Endothelial cell of umbilical vein (primary cell): ENCODE data around the gene DESI2. TPM values are rescaled to one million over a fixed set of nuclear protein-coding genes. Genes with fewer than 3 reads are reported as not detected.

Experiments used
- BruUV-seq: library from RNA; stranded (reverse); fragments of 400-500 nt; replicated peaks from 2 replicates; lab custom pipeline; 2021; lab: Mats Ljungman, UMichigan
- CTCF ChIA-PET: fragments of 300-600, 350-600 bp; sonication (Branson Sonifier 250); formaldehyde crosslinking; loops from one replicate; lab custom pipeline; 2021; ENCODE audit warnings: antibody characterized with exemption, inconsistent platforms; lab: Charles Lee
- POLR2A ChIA-PET: fragments of 300-600, 350-600 bp; sonication (Branson Sonifier 250); formaldehyde crosslinking; loops from one replicate; lab custom pipeline; 2021; ENCODE audit warnings: antibody characterized with exemption, inconsistent platforms; lab: Charles Lee
- DNase-seq: peaks from one replicate; pipeline ENCODE4 v3.0.0-alpha.2; 2011; ENCODE audit warnings: low read depth, low spot score
- FAIRE-seq: peaks from 2 replicates; lab custom pipeline; 2011; peaks lifted over from hg19 to GRCh38; lab: Jason Lieb, UNC
- H2AFZ ChIP-seq: 2 replicates; pipeline ENCODE4 v1.6.0; 2012; ENCODE audit warnings: low read depth, low read length, control low read depth, inconsistent platforms
- H3K27ac ChIP-seq: 2 replicates; pipeline ENCODE4 v1.5.1; 2011; ENCODE audit warnings: low read depth, mild to moderate bottlenecking, control low read depth, low read length, moderate library complexity; ENCODE audit not compliant: insufficient read depth
- H3K27me3 ChIP-seq, 2 experiments: 2 replicates each; pipeline versions ENCODE4 v1.6.0 to v1.6.1; 2011; ENCODE audit warnings: low read length in 2 of 2, mixed read lengths in 1 of 2; ENCODE audit not compliant: control insufficient read depth in 2 of 2, insufficient read depth in 2 of 2
- H3K36me3 ChIP-seq, 2 experiments: 2 replicates in 1 of 2; 3 replicates in 1 of 2; pipeline ENCODE4 v1.5.1; 2011; ENCODE audit warnings: low read length in 2 of 2, mild to moderate bottlenecking in 1 of 2, moderate library complexity in 1 of 2; ENCODE audit not compliant: control insufficient read depth in 2 of 2, insufficient read depth in 2 of 2; ENCODE audit errors: extremely low read depth in 1 of 2
- H3K4me1 ChIP-seq: 3 replicates; pipeline ENCODE4 v1.5.1; 2011; ENCODE audit warnings: mild to moderate bottlenecking, low read length; ENCODE audit not compliant: control insufficient read depth, insufficient read depth; ENCODE audit errors: extremely low read depth
- H3K4me2 ChIP-seq: 2 replicates; pipeline ENCODE4 v1.6.1; 2011; ENCODE audit warnings: low read length, control low read depth, mixed read lengths; ENCODE audit not compliant: insufficient read depth
- H3K4me3 ChIP-seq, 3 experiments: fragments of 200-600 bp in 1 of 3; sonication (generic), shearing (Covaris generic) in 1 of 3; replicated peaks in 1 of 3; 2 replicates each; pipeline ENCODE4 v1.5.1; 2011 to 2016; ENCODE audit warnings: control low read depth in 3 of 3, low read length in 3 of 3, mild to moderate bottlenecking in 2 of 3, inconsistent platforms in 1 of 3, low read depth in 1 of 3, moderate library complexity in 1 of 3; ENCODE audit not compliant: insufficient read depth in 1 of 3
- H3K79me2 ChIP-seq: 2 replicates; pipeline ENCODE4 v1.6.0; 2012; ENCODE audit warnings: low read length, inconsistent platforms; ENCODE audit not compliant: control insufficient read depth, insufficient read depth
- H3K9ac ChIP-seq: replicated peaks from 2 replicates; pipeline ENCODE3; 2011; ENCODE audit warnings: low read length, control low read depth; ENCODE audit not compliant: insufficient read depth; ENCODE audit errors: extremely low read depth
- H3K9me1 ChIP-seq: replicated peaks from 3 replicates; pipeline ENCODE4 v1.6.0; 2011; ENCODE audit warnings: mild to moderate bottlenecking, low read length; ENCODE audit not compliant: control insufficient read depth, insufficient read depth; ENCODE audit errors: extremely low read depth
- H3K9me3 ChIP-seq: replicated peaks from 2 replicates; pipeline ENCODE4 v1.5.1; 2012; ENCODE audit warnings: low read length, inconsistent platforms; ENCODE audit not compliant: control insufficient read depth, insufficient read depth
- H4K20me1 ChIP-seq: replicated peaks from 2 replicates; pipeline ENCODE3; 2011; ENCODE audit warnings: mild to moderate bottlenecking, low read length; ENCODE audit not compliant: control insufficient read depth, insufficient read depth; ENCODE audit errors: extremely low read depth
- EZH2 ChIP-seq: IDR thresholded peaks from 2 replicates; pipeline ENCODE4 v1.6.1; 2012; ENCODE audit warnings: borderline replicate concordance, low read depth, mild to moderate bottlenecking, moderate library complexity, low read length, inconsistent platforms; ENCODE audit not compliant: severe bottlenecking
- MYC ChIP-seq: IDR thresholded peaks from one replicate; pipeline ENCODE4 v1.6.1; 2011; ENCODE audit warnings: mild to moderate bottlenecking, low read depth, low read length
- POLR2A ChIP-seq: IDR thresholded peaks from 2 replicates; pipeline ENCODE4 v1.6.1; 2012; ENCODE audit warnings: low read depth, mild to moderate bottlenecking, control low read depth, low read length
- POLR2AphosphoS5 ChIP-seq: IDR thresholded peaks from 2 replicates; pipeline ENCODE4 v1.6.1; 2012; ENCODE audit warnings: low read depth, mild to moderate bottlenecking, control low read depth, low read length, moderate library complexity; ENCODE audit not compliant: insufficient read depth
- dilution Hi-C: fragments of 300-500 bp; cut with MboI; formaldehyde crosslinking; loops from one replicate; pipeline ENCODE4 v1.15.0; 2019; ENCODE audit warnings: low sequenced_read_pairs; ENCODE audit not compliant: extremely low pct_ligation_motif_present
- intact Hi-C: fragments of 100-400 bp; cut with micrococcal nuclease; formaldehyde crosslinking; loops from one replicate; pipeline ENCODE4 v1.10.0; 2022
- polyA plus RNA-seq, 4 experiments: library from polyadenylated mRNA; depleted of rRNA in 3 of 4; stranded (reverse) in 3 of 4; unstranded in 1 of 4; fragments of >200 nt; gene quantifications; 2 replicates each; pipeline versions ENCODE4 v1.2.1 to v1.2.3, GENCODE V29; 2011 to 2012; ENCODE audit warnings: missing spikeins in 1 of 4
- total RNA-seq: library from RNA; stranded (reverse); gene quantifications from 2 replicates; pipeline ENCODE4 v1.2.3, GENCODE V29; 2021

Gene DESI2
- total and polyA plus RNA-seq, 2 donors (not counting 3 experiments of a cell fraction or from before 2014, with no cell fraction given), result 22.9 to 37.2 TPM

GRCh38 chr1:244675167-244675566, 22.2 kb downstream of the DESI2 start:
- dilution Hi-C loops, result no loop called here
- POLR2A ChIA-PET, result no interaction called here
- FAIRE-seq, result no peak

GRCh38 chr1:244678697-244679096, 25.8 kb downstream of the DESI2 start:
- intact Hi-C loops, result no loop called here
- H3K9ac ChIP-seq, result no peak overlapping the region
- no peaks in the 10 kb centered on the region for H3K4me1 ChIP-seq
- no TSS peak for BruUV-seq
- no peak overlapping the region for H3K27ac ChIP-seq
- TF ChIP-seq POLR2AphosphoS5 (no peak), POLR2A (no peak), EZH2 (no peak)
- H3K4me3 ChIP-seq, result no peak overlapping the region
- FAIRE-seq, result no peak
- no peaks in the 10 kb centered on the region for H3K36me3 ChIP-seq
- ChIA-PET POLR2A (no interaction called here), CTCF (interaction anchor here (0.8 kb wide), 1 partner anchor 16 kb away, joined by 3 read pairs; no protein-coding TSS in a partner anchor)
- H3K9me1 ChIP-seq, result no peaks in the 10 kb centered on the region
- no peaks in the 10 kb centered on the region for H3K27me3 ChIP-seq
- DNase-seq, result peak; percentile 21
- H2AFZ ChIP-seq, result no peak overlapping the region
- dilution Hi-C loops, result no loop called here
- H3K9me3 ChIP-seq, result no peaks in the 10 kb centered on the region
- no peak overlapping the region for H3K4me2 ChIP-seq
- H4K20me1 ChIP-seq, result no peaks in the 10 kb centered on the region
- H3K79me2 ChIP-seq, result peaks cover 55% of the 10 kb centered on the region

More at GRCh38 chr1:244675167-244675566, 22.2 kb downstream of the DESI2 start:
- H3K4me3 ChIP-seq, result no peak overlapping the region
- DNase-seq, result no peak
- no peaks in the 10 kb centered on the region for H3K9me3 ChIP-seq
- H3K9me1 ChIP-seq, result no peaks in the 10 kb centered on the region
- no peak overlapping the region for H2AFZ ChIP-seq
- H3K79me2 ChIP-seq, result peaks cover 42% of the 10 kb centered on the region
- H4K20me1 ChIP-seq, result no peaks in the 10 kb centered on the region
- CTCF ChIA-PET, result interaction anchor here (0.9 kb wide), 1 partner anchor 121 kb away, joined by 3 read pairs; no protein-coding TSS in a partner anchor
- no TSS peak for BruUV-seq
- no peaks in the 10 kb centered on the region for H3K27me3 ChIP-seq
- no peaks in the 10 kb centered on the region for H3K36me3 ChIP-seq
- no peak overlapping the region for H3K4me2 ChIP-seq
- intact Hi-C loops, result no loop called here
- TF ChIP-seq MYC, result no peak
- H3K27ac ChIP-seq, result no peak overlapping the region
- H3K4me1 ChIP-seq, result no peaks in the 10 kb centered on the region
- H3K9ac ChIP-seq, result no peak overlapping the region
